HL-60 (cell line): Measurements from ENCODE around the gene NDUFC1.

Source experiments
- GABPA ChIP-seq: IDR thresholded peaks from 2 replicates; pipeline ENCODE4 v1.6.1; 2012; ENCODE audit warnings: low read depth
- POLR2AphosphoS5 ChIP-seq: IDR thresholded peaks from 2 replicates; pipeline ENCODE4 v1.6.1; 2012; ENCODE audit warnings: low read depth
- TF ChIP-seq, protein P1 (sequence below): IDR thresholded peaks from one replicate; pipeline ENCODE4 v1.5.1; 2011; ENCODE audit warnings: low read length, control low read depth, inconsistent platforms; ENCODE audit not compliant: insufficient read depth

DNA sequence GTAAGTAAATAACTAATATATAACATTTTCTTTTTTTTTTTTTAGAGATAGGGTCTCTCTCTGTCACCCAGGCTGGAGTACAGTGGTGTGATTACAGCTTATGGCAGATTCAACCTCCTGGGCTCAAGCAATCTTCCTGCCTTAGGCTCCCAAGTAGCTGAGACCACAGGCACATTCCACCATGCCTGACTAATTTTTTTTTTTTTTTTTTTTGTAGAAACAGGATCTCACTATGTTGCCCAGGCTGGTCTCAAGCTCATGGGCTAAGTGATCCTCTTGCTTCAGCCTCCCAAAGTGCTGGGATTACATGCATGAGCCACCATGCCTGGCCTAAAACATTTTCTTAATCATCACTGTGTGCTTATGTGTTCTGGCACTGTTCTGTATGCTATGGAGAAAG is 55.0 kb downstream of the NDUFC1 start:
- TF ChIP-seq, protein P1, sequence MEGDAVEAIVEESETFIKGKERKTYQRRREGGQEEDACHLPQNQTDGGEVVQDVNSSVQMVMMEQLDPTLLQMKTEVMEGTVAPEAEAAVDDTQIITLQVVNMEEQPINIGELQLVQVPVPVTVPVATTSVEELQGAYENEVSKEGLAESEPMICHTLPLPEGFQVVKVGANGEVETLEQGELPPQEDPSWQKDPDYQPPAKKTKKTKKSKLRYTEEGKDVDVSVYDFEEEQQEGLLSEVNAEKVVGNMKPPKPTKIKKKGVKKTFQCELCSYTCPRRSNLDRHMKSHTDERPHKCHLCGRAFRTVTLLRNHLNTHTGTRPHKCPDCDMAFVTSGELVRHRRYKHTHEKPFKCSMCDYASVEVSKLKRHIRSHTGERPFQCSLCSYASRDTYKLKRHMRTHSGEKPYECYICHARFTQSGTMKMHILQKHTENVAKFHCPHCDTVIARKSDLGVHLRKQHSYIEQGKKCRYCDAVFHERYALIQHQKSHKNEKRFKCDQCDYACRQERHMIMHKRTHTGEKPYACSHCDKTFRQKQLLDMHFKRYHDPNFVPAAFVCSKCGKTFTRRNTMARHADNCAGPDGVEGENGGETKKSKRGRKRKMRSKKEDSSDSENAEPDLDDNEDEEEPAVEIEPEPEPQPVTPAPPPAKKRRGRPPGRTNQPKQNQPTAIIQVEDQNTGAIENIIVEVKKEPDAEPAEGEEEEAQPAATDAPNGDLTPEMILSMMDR = no peak
- TF ChIP-seq POLR2AphosphoS5 (no peak), GABPA (no peak)
